Measurements from ENCODE around the gene SLC6A18. TPM values are rescaled to one million over a fixed set of nuclear protein-coding genes. Genes with fewer than 3 reads are reported as not detected.

The SLC6A18 gene
- total and polyA plus RNA-seq, 2 of the 4 experiments (the other 2 are of a cell fraction): not detected

DNA sequence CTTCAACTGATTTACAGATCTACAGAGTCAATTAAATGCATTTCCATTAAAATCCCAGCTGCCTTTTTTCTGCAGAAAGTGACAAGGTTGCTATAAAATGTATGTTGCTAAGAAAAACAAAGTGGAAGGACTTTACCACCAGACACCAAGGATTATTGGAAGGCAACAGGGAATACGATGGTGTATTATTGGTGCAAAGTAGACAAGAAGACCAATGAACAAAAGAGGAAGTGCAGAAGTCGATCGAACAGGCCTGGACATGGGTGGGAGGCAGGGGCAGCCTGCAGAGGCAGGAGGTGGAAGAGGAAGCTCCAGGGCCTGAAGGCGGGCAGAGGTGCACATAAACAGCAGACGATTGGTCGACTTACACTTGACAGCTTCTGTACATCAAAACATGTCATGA is 34.3 kb upstream of the SLC6A18 start:
- in situ Hi-C loops (cut with MboI; ENCODE audit: low sequenced_read_pairs) (no loop called here), dilution Hi-C loops (cut with HindIII; ENCODE audit: low sequenced_read_pairs, unreplicated experiment) (no loop called here), intact Hi-C loops (cut with micrococcal nuclease) (no loop called here)
- DNase-seq (no peak), ATAC-seq (ENCODE audit: low read depth) (no peak)
- Histone ChIP-seq H3K4me2 (ENCODE audit: low read depth, low read length) (no peak overlapping the region), H2BK120ac (ENCODE audit: low read depth, low read length) (no peak overlapping the region), H3K56ac (ENCODE audit: extremely low read depth, insufficient read depth, low read length) (no peak overlapping the region), H3K4me3 (ENCODE audit: insufficient read depth, low read depth, low read length) (no peak overlapping the region), H4K20me1 (ENCODE audit: insufficient read depth, low read length) (no peaks in the 10 kb centered on the region), H2BK15ac (ENCODE audit: low read depth, low read length) (no peak overlapping the region), H4K8ac (ENCODE audit: low read depth in 2 of 2, low read length in 2 of 2) (no peak overlapping the region), H4K5ac (ENCODE audit: low read depth, low read length) (no peak overlapping the region), H2BK20ac (ENCODE audit: low read depth, low read length) (no peak overlapping the region), H3K9me1 (ENCODE audit: insufficient read depth, low read length) (no peaks in the 10 kb centered on the region), H3K27me3 (ENCODE audit: control insufficient read depth, insufficient read depth, low read length) (peaks cover 25% of the 10 kb centered on the region; the same call in 1 of the 2 replicates), H2AFZ (replicated peaks; ENCODE audit: low read length, poor library complexity) (no peak overlapping the region), H3K9ac (ENCODE audit: low read depth, low read length) (no peak overlapping the region), H2AK5ac (ENCODE audit: low read depth, low read length) (no peak overlapping the region), H3K23ac (ENCODE audit: low read depth, low read length) (no peak overlapping the region), H3K4ac (ENCODE audit: low read depth, low read length) (no peak overlapping the region), H3K18ac (ENCODE audit: low read depth, low read length) (no peak overlapping the region), H3K4me1 (ENCODE audit: control insufficient read depth, insufficient read depth, low read length) (no peaks in the 10 kb centered on the region), H4K91ac (ENCODE audit: insufficient read depth, low read depth, low read length) (no peak overlapping the region), H3K9me3 (ENCODE audit: control insufficient read depth, insufficient read depth, low read length) (no peaks in the 10 kb centered on the region), H2BK5ac (ENCODE audit: low read depth, low read length, poor library complexity, severe bottlenecking) (no peak overlapping the region), H3K79me1 (ENCODE audit: low read depth in 1 of 2, low read length in 2 of 2) (no peaks in the 10 kb centered on the region), H2AK9ac (replicated peaks; ENCODE audit: low read depth, low read length, poor library complexity) (no peak overlapping the region), H3K14ac (replicated peaks; ENCODE audit: low read depth, low read length) (no peak overlapping the region), H3K27ac (ENCODE audit: insufficient read depth, low read length) (no peak overlapping the region), H3K36me3 (ENCODE audit: control insufficient read depth, insufficient read depth, low read length) (no peaks in the 10 kb centered on the region)
- BruUV-seq (replicated peaks): no TSS peak
- ChIA-PET CTCF (no interaction called here), POLR2A (ENCODE audit: unreplicated experiment) (no interaction called here)
- no CpG with 5 or more reads among the region's 6 CpGs for WGBS, 2 experiments (ENCODE audit: extremely low coverage in 2 of 2, insufficient read length in 1 of 2)
- no peak for TF ChIP-seq BHLHE40 (IDR thresholded peaks at IDR 0.05; ENCODE audit: low read depth, low read length)
- TF ChIP-seq CHD1 (IDR thresholded peaks at IDR 0.05; ENCODE audit: low read depth, low read length): no peak
- TF ChIP-seq, protein P1, sequence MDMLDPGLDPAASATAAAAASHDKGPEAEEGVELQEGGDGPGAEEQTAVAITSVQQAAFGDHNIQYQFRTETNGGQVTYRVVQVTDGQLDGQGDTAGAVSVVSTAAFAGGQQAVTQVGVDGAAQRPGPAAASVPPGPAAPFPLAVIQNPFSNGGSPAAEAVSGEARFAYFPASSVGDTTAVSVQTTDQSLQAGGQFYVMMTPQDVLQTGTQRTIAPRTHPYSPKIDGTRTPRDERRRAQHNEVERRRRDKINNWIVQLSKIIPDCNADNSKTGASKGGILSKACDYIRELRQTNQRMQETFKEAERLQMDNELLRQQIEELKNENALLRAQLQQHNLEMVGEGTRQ (IDR thresholded peaks at IDR 0.05; ENCODE audit: low read depth, low read length): no peak
- TF ChIP-seq CEBPB (IDR thresholded peaks at IDR 0.05; ENCODE audit: low read depth, low read length): no peak
- TF ChIP-seq RFX5 (IDR thresholded peaks at IDR 0.05; ENCODE audit: low read depth, low read length): no peak
- no peak for TF ChIP-seq SMC3 (IDR thresholded peaks at IDR 0.05; ENCODE audit: low read depth, low read length)
- TF ChIP-seq NFE2L2 (IDR thresholded peaks at IDR 0.05; ENCODE audit: low read depth, low read length): no peak
- TF ChIP-seq MXI1 (IDR thresholded peaks at IDR 0.05; ENCODE audit: borderline replicate concordance, low read depth, low read length): no peak
- TF ChIP-seq MAFK (IDR thresholded peaks at IDR 0.05; ENCODE audit: low read depth, low read length): no peak
- TF ChIP-seq, protein P2, sequence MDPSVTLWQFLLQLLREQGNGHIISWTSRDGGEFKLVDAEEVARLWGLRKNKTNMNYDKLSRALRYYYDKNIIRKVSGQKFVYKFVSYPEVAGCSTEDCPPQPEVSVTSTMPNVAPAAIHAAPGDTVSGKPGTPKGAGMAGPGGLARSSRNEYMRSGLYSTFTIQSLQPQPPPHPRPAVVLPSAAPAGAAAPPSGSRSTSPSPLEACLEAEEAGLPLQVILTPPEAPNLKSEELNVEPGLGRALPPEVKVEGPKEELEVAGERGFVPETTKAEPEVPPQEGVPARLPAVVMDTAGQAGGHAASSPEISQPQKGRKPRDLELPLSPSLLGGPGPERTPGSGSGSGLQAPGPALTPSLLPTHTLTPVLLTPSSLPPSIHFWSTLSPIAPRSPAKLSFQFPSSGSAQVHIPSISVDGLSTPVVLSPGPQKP (IDR thresholded peaks at IDR 0.05; ENCODE audit: borderline replicate concordance, low read depth, low read length): no peak
- no peak for TF ChIP-seq FOS (IDR thresholded peaks at IDR 0.05; ENCODE audit: low read depth, low read length)
- no peak for TF ChIP-seq POLR2A (IDR thresholded peaks at IDR 0.05; ENCODE audit: low read depth, low read length)
- no peak for TF ChIP-seq MAZ (IDR thresholded peaks at IDR 0.05; ENCODE audit: borderline replicate concordance, low read depth, low read length)
- TF ChIP-seq RCOR1 (IDR thresholded peaks at IDR 0.05; ENCODE audit: insufficient replicate concordance, low read length): no peak
- TF ChIP-seq RAD21 (IDR thresholded peaks at IDR 0.05; ENCODE audit: low read length): no peak
- TF ChIP-seq, protein P3, sequence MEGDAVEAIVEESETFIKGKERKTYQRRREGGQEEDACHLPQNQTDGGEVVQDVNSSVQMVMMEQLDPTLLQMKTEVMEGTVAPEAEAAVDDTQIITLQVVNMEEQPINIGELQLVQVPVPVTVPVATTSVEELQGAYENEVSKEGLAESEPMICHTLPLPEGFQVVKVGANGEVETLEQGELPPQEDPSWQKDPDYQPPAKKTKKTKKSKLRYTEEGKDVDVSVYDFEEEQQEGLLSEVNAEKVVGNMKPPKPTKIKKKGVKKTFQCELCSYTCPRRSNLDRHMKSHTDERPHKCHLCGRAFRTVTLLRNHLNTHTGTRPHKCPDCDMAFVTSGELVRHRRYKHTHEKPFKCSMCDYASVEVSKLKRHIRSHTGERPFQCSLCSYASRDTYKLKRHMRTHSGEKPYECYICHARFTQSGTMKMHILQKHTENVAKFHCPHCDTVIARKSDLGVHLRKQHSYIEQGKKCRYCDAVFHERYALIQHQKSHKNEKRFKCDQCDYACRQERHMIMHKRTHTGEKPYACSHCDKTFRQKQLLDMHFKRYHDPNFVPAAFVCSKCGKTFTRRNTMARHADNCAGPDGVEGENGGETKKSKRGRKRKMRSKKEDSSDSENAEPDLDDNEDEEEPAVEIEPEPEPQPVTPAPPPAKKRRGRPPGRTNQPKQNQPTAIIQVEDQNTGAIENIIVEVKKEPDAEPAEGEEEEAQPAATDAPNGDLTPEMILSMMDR (conservative IDR thresholded peaks at IDR 0.05; ENCODE audit: low read depth, low read length): no peak
